Inflammatory macrophage treated with lipopolysaccharide for 1 hour (primary cell): ENCODE results near the gene PHF10.
"Not testable (repeated sequence)": the region's sequence is repeated elsewhere in the genome, so short reads cannot be mapped to it uniquely, and the experiment has no call there.

Experiments
- DNase-seq, 2 donors: peaks; one replicate each; pipeline ENCODE4 v3.0.0-alpha.2; 2020 to 2022

PHF10 gene

DNA sequence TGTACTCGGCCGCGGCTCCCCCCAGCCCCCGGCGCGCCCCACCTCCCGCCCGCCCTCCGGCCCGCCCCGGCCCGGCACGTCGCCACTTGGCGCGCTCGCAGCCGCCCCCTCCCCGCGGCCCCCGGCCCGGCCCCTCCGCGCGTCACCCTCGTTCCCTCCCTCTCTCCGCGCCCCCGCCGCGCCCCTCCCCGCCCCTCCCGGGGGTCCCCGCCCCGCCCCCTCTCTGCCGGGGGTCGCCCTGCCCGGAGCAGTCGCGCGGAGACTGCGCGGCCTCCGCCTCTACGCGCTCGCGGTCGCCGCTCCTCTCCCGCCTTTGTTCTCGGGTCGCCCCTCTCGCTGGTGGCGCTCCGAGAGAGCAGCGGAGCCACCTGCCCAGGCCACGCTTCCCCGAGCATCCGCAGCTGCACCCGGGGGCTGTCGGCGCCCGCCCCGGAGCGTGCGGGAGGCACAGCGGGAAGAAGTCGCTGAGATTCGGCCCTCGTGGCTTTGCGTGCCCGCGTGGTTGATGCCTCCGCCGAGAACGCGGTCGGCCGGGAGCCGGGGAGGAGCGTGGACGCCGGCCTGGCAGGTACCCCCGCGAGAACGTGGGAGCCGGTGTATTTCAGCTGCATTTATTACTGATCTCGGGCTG, at the start of gene PHF10:
Gene PHF10, minus strand, starts transcription at position 7 of the 631 bp plus-strand sequence. CDS start 569 bp downstream, outside the sequence.
- DNase-seq, result no peak

DNA sequence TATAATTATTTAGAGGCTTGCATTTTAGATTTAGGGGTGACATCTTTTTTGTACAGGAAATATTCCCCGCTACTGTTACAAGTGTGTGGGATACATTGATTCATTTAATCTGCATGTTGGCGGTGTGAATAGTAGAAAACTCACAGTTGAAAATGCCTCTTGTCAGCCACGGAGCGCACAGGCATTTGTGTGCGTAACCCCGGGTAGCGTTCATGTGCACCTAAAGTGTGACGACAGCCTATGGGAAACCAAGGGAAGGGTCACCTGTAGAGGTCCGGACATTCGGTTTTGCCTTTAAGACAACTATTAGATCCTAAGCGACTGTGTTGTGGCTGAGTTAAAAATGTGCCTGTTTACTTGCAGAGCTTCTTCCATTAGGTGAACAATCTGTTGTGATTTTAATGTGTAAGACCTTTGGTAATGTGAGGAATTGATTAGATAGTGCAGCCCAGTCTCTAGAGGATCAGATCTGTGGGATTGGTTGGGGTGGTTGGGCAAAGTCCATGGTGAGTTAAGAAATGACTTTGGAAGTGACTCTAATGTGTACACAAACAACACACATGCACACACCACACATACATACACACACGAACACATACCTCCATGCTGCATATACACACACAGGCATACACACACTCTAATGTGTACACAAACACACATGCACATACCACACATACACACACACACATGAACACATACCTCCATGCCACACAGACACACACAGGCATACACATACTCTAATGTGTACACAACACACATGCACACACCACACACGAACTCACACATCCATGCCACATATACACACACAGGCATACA, 42.8 kb upstream of the PHF10 start:
- DNase-seq, result no peak

DNA sequence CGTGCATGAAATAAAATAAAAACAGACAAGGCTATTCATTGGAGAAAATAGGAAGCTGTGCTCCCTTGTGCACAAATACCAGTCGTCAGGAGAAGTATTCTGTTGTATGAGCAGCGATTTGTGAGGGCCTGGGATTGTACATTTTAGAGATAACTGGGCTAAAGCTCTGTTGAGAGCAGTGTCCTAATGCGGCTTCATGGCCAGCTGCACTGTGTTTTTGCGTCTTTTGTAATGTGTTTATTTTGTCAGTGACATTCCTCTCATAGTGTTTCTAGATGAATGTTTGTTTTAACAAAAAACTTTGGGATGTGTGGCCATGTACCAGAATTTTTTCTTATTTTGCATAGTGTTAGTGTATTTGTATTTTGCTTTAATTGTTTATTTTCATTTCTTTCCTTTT, 41.9 kb upstream of the PHF10 start:
- no peak for DNase-seq

DNA sequence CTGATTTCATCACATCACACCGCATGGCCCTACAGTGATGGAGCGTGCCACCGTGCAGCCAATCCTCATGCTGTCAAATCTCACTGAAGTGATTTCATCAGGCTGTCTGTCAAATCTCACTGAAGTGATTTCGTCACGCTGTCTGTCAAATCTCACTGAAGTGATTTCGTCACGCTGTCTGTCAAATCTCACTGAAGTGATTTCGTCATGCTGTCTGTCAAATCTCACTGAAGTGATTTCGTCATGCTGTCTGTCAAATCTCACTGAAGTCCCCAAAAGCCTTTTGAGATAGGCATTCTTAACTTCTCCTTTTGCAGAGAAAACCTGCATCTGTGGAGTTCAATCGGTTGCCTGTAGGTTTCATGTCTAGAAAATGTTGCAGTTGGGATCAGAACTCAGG, 41.5 kb upstream of the PHF10 start:
- not testable (repeated sequence) for DNase-seq

DNA sequence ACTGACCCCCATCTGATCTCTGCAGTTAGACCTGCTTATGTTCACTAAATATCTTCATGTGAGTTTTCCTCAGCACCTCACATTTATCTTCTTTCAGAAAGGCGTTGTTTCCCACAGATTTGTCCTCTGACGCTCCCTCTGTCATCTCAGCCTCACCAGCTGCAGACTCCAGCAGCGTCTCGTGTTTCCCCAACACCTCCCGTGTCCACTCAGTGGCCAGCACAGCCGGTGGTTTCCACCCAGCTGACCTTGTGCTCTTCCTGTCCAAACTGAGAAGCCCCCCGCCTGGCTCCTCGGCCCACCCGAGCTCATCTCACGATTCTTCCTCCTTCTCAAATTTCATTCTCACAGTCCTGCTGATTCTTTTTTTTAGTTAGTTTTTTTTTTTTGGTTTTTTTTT, 39.6 kb upstream of the PHF10 start:
- DNase-seq, result no peak

DNA sequence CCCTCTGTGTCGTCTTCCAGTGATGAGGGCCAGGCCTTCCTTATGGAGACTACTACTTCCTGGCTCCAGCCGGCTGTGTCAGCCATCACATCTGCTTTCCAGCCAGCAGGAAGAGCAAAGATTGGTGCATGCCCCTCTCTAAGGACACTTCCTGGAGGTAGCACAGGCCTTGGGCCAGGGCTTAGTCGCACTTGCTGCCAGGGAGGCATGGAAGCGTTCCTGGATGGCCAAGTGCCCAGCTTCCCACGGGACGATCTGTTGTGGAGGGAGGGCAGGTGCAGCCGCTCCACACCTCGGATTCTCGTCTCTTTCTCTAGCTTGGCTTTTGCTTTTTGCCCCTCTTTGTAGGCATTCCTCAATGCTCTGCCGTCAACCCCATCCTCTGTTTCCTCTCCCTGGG, 39.0 kb upstream of the PHF10 start:
- no peak for DNase-seq

DNA sequence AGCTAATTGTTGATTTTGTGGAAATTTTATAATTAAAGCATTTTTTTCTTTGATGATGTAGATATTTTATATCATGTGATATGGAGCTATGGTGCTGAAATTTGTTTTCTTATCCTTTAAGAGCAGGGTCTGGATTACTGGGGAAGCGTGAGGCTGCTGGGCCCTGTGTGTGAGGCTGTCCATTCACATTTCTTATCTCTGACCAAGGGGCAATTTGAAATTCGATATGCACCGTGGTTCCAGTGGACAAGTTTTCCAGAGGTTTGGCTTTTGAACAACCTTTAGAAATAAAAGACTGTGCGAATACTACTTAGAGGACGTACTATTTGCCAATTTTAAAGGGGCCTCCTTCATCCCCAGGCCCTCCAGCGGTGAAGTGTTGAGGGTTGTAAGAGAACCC, 30.9 kb upstream of the PHF10 start:
- no peak for DNase-seq

DNA sequence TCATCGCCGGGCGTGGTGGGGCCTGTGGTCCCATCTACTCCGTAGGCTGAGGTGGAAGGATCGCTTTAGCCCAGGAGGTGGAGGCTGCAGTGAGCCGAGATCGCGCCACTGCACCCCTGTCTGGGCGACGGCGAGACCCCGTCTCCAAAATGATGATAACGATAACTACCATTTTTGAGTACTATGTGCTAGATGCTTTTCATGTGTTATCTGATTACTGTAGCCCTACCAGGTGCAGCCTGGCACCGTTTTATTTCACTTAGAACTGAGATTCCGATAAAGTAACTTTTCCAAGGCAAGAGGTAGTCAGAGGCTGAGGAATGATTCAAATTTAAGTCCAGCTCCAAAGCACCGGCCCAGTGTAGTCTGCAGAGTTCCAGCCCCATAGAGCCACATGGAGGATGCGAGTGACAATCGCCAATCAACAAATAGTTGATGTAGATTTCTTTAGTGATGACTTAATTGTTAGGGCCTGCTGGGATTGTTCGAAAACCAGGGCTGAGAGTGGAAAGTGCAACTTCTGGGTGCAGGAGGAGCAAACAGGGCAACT, 27.8 kb upstream of the PHF10 start:
- DNase-seq, result peak in 1 of 2 donors; percentile 10

DNA sequence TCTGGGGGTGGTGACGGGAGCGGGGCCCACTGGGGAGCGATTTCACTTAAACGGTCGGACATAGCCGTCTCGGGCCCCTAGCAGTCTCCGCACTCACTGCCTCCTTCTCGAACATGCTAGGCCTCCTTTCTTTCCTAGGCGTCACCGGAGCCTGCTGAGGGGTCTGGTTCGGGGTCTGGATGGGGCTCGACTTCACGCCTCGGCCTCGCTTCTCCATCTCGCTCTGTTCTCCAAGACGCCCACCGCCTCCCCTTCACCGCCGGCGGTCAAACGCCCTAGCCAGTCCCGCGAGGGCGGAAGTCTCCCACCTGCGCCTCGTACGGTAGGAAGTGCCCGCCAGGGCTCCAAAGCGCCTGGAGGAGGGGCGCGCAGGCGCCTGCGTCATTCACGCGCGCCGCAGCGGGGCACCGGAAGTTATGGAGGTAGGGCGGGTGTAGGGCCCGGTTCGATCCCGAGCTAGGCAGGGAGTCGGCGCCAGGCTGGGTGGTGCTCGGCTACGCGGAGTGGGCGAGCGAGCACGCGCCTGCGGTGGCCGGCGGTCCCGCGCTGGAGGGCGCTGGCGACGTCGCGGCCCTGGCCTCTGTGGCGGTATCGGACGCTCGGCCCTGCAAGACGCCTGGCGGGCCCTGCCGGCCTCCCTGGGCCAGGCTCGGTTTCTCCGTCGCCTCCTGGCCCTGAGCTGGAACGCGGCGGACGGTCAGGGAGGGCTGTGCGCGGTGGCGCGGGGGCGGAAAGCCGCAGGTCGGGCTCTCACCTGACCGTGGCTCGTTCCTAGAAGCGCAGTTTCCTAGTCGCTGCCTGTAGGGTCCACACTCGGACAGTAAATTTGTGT, 27.2 kb upstream of the PHF10 start, which contains the start of the genes DYNLT2 and ERMARD:
Gene DYNLT2, minus strand, starts transcription at position 331 of the 832 bp plus-strand sequence. Its CDS starts 114 bp downstream, at position 217.
Gene ERMARD, plus strand, starts transcription at position 381 of the 832 bp plus-strand sequence. Its CDS starts 36 bp downstream, at position 417.
- DNase-seq, result peak; percentile 92 to 95

DNA sequence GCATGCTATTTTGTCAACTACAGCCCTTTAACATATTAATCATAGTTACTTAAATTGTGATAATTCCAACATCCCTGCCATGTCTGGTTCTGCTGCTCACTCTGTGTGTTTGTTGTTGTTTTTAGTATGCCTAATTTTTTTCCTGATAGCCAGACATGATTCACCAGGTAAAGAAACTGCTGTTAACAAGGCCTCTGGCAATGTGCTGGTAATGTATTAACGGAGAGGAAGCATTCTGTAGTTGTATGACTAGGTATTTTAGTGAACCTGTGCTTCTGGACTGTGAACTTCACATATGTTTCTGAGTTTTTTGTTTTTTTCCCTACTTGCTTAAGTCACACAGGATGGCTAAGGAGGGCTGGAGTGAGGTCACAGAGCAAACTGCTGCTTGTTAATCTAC, 22.3 kb upstream of the PHF10 start:
- no peak for DNase-seq

DNA sequence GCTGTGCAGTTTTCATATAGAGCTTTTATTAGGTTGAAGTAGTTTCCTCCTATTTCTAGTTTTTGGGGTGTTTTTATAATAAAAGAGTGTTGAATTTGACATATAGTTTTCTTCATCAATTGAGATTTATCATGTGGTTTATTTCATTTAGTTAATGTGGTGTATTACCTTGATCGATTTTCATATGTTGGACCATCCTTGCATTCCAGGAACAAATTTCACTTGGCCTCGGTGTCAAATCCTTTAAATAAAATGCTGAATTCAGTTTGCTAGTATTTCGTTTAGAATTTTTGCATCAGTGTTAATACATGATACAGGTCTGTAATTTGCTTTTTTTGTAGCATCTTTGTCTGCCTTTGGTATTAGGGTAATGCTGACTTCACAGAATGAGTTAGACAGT, 21.1 kb upstream of the PHF10 start:
- no peak for DNase-seq

DNA sequence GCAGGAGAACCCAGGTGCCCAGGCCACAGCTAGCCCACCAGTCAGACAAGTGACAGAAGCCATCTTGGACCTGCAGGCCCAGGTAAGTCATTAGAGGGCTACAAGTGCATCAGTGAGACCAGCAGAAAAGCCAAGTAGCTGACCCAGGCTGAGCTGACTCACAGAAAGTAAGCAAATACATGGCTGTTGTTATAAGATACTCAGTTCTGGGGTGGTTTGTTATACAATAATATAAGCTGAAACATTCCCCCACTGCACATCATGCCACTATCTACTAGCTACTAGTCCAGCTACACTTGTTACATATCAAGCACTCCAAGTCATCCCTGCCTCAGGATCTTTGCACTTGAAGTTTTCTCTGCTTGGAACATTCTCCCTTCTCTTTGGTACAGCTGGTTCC, 17.0 kb upstream of the PHF10 start:
- no peak for DNase-seq

DNA sequence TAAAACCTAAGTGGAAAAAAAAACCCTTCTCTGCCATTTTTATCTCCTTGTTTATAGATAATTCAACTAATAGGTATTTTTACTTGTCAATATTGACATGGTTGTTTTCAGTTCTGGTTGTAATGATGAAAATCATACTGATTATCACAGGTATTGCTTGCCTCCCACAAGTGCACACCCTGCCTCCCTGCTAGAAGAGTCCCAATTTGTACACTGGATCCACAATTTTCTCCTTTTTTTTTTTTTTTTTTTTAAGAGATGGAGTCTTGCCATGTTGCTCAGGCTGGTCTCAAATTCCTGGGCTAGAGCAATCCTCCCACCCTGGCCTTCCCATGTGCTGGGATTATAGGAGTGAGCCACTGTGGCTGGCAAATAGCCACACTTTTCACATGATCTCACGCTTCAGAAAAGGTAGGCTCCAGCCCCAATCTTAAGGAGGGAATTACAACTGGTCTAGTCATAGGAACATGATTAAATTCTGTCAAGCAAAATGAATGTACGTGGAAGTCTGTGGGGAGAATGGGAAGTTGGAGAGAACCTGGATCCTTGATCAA, 14.8 kb upstream of the PHF10 start:
- no peak for DNase-seq

DNA sequence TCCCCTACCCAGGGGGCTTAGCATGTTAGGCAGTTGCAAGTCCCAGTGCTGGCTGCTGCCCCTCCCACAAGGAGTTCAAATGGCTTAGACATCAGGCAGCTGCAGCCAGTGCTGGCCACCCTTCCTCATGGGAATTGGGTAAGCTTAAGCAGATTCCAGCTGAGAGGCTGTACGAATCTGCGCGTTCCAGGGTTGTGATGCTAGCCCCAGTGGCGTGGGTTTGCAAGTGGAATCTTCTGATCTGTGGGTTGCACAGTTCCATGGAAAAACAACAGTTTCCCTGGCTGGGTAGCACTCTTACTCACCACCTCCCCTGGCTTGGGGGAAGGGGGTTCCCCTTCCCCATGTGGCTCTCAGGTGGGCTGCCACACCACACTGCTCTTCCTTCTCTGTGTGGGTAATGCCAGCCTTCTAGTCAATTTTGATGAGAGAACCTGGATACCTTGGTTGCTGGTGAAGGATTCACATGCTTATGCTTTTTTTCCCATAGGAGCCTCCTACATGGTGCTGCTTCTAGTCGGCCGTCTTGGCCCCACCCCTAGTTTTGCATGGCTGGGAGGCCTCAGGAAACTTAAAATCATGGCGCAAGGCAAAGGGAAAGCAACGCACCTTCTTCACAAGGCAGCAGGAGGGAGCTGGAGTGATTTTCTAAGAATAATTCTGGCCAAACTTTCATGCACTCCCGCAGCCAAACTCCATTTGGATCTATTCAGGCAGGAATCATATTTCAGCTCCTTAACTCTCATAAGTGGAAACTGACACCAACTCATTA, 14.1 kb upstream of the PHF10 start:
- no peak for DNase-seq

DNA sequence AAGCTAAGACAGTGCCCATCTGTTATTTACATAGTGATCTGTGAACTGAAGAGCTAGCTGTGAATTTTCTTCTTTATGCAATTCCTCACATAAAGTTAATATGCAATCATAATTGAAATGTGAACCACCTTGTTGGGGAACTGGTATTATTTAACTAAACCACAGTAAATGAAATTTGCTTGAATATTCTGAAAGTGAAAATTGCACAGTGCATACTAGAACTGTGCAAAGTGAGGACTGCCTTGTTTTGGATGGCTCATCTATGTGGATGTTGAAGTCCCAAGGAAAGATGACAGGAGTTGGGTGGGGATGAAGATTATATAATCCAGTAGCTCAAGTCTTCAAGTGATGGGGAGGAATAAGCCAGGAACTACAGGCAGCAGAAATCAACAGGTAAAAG, 5.7 kb upstream of the PHF10 start:
- no peak for DNase-seq

DNA sequence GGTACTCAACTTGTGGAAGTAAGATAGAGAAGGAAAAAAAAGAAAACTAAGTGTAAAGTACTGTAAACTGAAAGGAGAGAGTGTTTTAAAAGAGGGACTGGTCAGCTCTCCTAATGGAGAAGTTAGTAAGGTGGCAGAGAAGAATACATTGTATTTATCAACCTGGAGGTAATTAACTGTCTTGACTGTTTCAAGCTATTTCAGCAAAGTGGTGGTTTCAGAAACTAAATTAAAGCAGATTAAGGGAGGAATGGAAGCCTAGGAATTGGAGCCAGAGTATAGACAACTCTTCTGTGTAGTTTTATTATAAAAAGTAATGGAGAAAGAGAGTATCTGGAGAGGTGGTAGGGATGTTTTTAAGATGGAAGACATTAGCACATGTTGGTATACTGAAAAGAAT, 2.7 kb upstream of the PHF10 start:
- DNase-seq, result no peak

DNA sequence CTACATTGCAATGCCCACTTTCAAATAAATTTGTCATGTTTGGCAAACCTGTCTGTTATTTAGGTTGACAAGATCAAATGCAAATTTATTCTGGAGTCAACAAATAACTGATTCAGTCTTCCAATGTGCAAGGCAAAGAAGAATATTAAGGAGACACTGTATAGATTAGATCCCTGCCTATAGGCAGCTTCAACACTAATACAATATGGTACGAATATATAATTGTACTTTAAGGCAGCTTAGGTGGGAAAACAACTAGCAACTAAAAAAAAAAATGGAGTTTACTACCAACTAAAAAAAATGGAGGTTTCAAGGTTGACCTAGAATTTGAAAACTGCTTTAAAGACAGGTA, 1.7 kb upstream of the PHF10 start:
- no peak for DNase-seq

DNA sequence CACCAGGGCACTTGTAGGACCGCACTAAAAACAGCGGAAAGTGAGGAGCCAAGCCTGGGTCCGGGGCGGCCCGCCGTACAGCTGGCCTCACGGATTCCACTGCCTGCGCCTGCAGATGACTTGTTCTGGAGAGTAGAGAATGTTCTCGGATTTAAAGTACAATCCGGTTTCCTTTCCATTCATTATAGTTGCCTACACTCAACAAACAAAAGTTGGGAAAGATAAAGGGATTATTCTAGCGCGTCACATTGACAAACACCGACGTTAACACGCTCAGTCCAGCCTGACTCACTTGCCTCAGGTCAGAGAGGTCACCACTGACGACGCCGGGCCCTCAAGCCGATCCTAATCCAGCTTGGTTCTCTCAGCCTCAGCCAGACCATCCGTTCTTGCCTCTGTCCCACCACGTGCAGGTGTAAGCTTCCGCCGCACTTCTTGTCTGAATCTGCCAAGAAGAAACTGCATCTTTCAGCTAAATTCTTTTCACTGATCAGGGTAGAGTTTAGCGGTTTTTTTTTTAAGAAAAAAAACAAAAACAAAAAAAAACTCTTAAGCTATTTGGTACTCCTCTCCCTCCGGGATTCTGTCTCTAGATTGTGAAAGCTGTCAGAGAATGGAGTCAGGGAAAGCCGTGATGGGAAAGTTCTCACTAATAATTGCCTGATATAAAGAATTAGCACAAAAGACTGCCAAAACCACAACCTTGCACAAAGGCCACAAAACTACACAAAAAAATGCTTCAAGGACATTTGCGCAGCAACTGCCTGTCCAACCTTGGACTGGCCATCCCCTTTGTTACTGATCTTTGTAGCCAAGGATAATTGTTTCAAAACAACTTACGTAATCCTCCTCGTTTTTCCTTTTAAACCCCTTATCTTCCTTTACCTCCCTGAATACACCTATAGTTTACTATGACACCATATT, 1.1 kb upstream of the PHF10 start:
- DNase-seq, result peak; percentile 28 to 40

DNA sequence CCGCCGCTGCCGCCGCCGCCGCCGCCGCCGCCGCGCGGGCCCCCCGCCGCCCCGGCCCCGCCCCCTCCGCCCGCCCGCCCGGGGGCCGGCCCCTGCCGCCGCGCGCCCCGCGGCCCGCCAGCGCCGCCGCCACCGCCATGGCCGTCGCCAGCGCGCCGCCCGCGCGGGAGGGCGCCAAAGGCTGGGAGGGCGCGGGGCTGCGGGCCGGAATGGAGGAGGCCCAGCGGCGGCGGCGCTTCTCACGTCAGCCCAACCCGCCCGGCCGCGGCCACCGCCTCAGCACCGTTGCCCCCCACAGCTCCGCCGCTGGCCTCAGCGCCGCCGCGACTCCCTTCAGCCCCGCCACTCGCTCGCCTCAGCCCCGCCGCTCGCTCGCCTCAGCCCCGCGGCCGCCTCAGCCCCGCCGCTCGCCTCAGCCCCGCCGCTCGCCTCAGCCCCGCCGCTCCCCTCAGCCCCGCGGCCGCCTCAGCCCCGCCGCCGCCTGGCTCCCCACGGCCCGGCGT, 258 bp downstream of the PHF10 start:
- DNase-seq, result peak in 1 of 2 donors; percentile 20

DNA sequence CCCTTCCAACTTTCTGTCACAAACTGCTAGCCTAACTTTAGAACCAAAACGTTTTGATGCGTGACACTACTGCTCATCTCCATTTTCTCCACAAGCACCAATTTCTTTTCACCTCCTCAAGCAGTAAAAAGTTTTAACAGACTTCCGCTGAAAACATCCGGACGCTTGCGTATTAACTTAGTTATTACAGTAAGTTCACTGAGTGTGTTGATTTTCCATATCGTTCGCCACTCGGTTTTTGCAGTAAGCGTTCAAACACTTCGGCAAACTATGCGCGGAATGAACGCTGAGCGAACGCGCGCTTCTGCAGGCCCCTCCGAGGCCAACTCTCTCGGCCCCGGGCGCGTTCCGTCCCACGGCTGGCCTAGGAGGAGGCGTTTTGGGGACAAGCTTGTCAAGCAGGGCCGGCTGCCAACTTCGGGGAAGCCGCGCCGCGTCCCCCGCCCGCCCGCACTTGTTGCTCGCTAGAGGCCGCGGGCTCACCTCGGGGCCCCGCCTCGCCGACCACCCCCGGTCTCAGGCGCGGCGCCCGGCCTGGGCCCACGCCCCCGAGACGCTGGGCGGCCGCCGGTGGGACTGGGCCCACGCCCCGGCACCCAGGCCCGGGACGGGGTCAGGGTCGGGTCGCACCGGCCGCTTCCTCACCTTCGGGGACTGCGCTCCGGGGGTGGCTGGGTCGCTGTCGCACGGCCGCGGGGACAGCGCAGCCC, 945 bp downstream of the PHF10 start:
- peak; percentile 28 to 47 for DNase-seq
